ENCODE results near the gene CHTOP.
"Not testable (repeated sequence)": the region's sequence is repeated elsewhere in the genome, so short reads cannot be mapped to it uniquely, and the experiment has no call there.

CHTOP gene

DNA sequence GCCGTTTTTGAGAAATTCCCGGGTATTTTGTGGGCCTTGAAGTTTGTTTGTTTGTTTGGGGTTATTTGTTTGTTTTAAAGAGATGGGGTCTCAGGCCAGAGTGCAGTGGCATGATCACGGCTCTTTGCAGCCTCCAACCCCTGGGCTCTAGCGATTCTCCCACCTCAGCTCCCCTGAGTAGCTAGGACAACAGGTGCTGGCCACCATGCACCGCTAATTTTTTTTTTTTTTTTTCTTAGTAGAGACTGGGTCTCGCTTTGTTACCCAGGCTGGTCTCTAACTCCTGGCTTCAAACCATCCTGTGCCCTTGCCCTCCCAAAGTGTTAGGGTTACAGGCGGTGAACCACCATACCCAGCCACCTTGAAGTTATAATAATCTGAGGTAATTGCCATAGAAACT lies 2.0 kb downstream of the CHTOP start:
- Histone ChIP-seq H3K27ac (ENCODE audit: low read depth, low read length) (no peak overlapping the region), H3K4me3 (ENCODE audit: low read depth, low read length) (no peak overlapping the region), H3K4me1 (ENCODE audit: control insufficient read depth, insufficient read depth, low read length) (peaks cover 5% of the 10 kb centered on the region; the same call in 1 of the 2 replicates), H3K9ac (ENCODE audit: low read depth, low read length) (no peak overlapping the region), H3K36me3 (ENCODE audit: control insufficient read depth, insufficient read depth, low read length) (peaks cover 56% of the 10 kb centered on the region), H3K9me3 (ENCODE audit: control insufficient read depth, insufficient read depth, low read length) (no peaks in the 10 kb centered on the region), H3K27me3 (ENCODE audit: control insufficient read depth, insufficient read depth, low read length) (no peaks in the 10 kb centered on the region)

DNA sequence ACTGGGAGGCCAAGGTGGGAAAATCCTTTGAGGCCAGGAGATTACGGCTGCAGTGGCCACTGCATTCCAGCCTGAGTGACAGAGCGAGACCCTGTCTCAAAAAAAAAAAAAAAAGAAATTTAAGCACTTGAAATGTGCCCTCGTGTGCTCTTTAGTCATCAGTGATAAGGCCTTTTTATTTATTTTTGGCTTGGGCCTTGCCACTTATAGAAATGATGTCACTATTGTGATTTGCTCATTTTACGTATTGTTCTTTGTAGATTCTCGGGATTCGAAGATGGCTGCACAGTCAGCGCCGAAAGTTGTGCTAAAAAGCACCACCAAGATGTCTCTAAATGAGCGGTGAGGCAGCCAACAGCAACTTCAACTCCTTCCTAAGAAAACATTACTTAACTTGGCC lies 2.4 kb downstream of the CHTOP start:
- Histone ChIP-seq H3K27ac (ENCODE audit: low read depth, low read length) (no peak overlapping the region), H3K4me3 (ENCODE audit: low read depth, low read length) (no peak overlapping the region), H3K27me3 (ENCODE audit: control insufficient read depth, insufficient read depth, low read length) (no peaks in the 10 kb centered on the region), H3K9me3 (ENCODE audit: control insufficient read depth, insufficient read depth, low read length) (no peaks in the 10 kb centered on the region), H3K4me1 (ENCODE audit: control insufficient read depth, insufficient read depth, low read length) (peaks cover 5% of the 10 kb centered on the region; the same call in 1 of the 2 replicates), H3K9ac (ENCODE audit: low read depth, low read length) (no peak overlapping the region), H3K36me3 (ENCODE audit: control insufficient read depth, insufficient read depth, low read length) (peaks cover 61% of the 10 kb centered on the region)

DNA sequence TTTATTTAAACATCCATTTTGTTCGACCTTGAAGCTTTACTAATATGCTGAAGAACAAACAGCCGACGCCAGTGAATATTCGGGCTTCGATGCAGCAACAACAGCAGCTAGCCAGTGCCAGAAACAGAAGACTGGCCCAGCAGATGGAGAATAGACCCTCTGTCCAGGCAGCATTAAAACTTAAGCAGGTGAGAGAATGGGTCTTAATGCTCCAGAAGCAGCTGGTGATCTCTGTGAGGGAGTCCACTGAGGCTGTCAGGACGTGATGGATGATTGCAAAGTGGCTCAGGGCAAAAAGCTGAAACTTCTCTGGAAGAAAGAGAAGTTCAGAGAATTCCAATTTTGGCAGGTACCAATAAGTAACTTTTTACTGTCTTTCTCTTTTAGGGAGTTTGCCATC lies 4.4 kb downstream of the CHTOP start:
- Histone ChIP-seq H3K9me3 (ENCODE audit: control insufficient read depth, insufficient read depth, low read length) (no peaks in the 10 kb centered on the region), H3K4me3 (ENCODE audit: low read depth, low read length) (no peak overlapping the region), H3K9ac (ENCODE audit: low read depth, low read length) (no peak overlapping the region), H3K4me1 (ENCODE audit: control insufficient read depth, insufficient read depth, low read length) (peaks cover 4% of the 10 kb centered on the region; the same call in 1 of the 2 replicates), H3K27me3 (ENCODE audit: control insufficient read depth, insufficient read depth, low read length) (no peaks in the 10 kb centered on the region), H3K36me3 (ENCODE audit: control insufficient read depth, insufficient read depth, low read length) (peaks cover 80% of the 10 kb centered on the region), H3K27ac (ENCODE audit: low read depth, low read length) (no peak overlapping the region)

DNA sequence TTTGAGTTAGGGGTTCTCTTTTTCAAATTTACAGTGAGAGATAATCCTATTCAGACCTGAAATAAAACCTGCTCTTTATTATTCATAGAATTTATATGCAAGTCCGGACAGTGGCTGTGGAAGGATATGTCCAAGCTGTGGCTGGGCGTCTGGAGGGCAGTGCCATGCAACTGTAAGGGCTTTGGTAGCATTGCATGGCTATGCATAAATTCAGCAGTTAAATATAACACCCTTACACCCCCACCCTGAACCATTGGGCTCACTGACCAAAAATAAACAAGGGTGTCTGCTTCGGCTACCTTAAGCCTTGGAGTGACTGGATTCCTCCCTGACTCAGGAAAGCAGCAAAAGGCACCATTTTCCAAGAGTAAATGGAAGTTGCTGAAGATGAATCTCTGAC lies 5.4 kb downstream of the CHTOP start:
- Histone ChIP-seq H3K27me3 (ENCODE audit: control insufficient read depth, insufficient read depth, low read length) (no peaks in the 10 kb centered on the region), H3K4me1 (ENCODE audit: control insufficient read depth, insufficient read depth, low read length) (no peaks in the 10 kb centered on the region), H3K27ac (ENCODE audit: low read depth, low read length) (no peak overlapping the region)

DNA sequence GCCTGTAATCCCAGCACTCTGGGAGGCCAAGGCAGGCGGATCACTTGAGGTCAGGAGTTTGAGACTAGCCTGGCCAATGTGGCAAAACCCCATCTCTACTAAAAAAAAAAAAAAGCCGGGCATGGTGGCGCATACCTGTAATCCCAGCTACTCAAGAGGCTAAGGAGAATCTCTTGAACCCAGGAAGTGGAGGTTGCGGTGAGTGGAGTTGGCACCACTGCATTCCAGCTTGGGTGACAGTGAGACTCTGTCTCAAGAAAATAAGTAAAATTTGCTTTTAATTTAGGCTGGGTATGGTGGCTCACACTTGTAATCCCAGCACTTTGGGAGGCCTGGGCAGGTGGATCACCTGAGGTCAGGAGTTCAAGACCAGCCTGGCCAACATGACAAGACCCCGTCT lies 6.3 kb downstream of the CHTOP start:
- not testable (repeated sequence) for H3K27ac ChIP-seq (ENCODE audit: low read depth, low read length); H3K4me3 ChIP-seq (ENCODE audit: low read depth, low read length); H3K9ac ChIP-seq (ENCODE audit: low read depth, low read length); H3K27me3 ChIP-seq (ENCODE audit: control insufficient read depth, insufficient read depth, low read length); H3K9me3 ChIP-seq (ENCODE audit: control insufficient read depth, insufficient read depth, low read length); H3K4me1 ChIP-seq (ENCODE audit: control insufficient read depth, insufficient read depth, low read length)
- H3K36me3 ChIP-seq (ENCODE audit: control insufficient read depth, insufficient read depth, low read length), result peaks cover 100% of the 10 kb centered on the region

More for the DNA sequence above, 5.4 kb downstream of the CHTOP start:
- no peak overlapping the region for H3K4me3 ChIP-seq (ENCODE audit: low read depth, low read length)
- H3K9ac ChIP-seq (ENCODE audit: low read depth, low read length), result no peak overlapping the region
- peaks cover 90% of the 10 kb centered on the region for H3K36me3 ChIP-seq (ENCODE audit: control insufficient read depth, insufficient read depth, low read length)
- H3K9me3 ChIP-seq (ENCODE audit: control insufficient read depth, insufficient read depth, low read length), result no peaks in the 10 kb centered on the region

DNA sequence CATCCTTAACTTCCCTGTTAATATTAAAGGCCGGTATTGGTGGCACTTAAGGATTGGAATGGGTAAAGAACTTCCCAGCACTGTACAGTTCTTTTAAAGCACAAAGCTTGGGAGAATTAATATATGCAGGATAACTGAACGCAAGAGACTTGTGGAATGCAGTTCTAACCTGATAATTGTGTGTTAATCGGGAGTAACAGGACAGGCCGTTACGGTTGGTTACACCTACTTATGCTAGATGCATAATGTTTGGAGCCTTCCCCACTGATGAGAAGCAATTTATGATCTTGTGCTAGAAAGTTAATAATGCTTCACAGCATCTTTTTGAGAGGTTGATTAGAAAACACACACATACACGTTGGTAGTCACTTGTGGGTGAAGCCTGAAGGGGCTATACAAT lies 7.0 kb downstream of the CHTOP start:
- H3K9me3 ChIP-seq (ENCODE audit: control insufficient read depth, insufficient read depth, low read length), result no peaks in the 10 kb centered on the region
- H3K4me3 ChIP-seq (ENCODE audit: low read depth, low read length), result no peak overlapping the region
- H3K4me1 ChIP-seq (ENCODE audit: control insufficient read depth, insufficient read depth, low read length), result no peaks in the 10 kb centered on the region
- H3K36me3 ChIP-seq (ENCODE audit: control insufficient read depth, insufficient read depth, low read length), result peaks cover 100% of the 10 kb centered on the region
- no peak overlapping the region for H3K9ac ChIP-seq (ENCODE audit: low read depth, low read length)
- no peak overlapping the region for H3K27ac ChIP-seq (ENCODE audit: low read depth, low read length)
- no peaks in the 10 kb centered on the region for H3K27me3 ChIP-seq (ENCODE audit: control insufficient read depth, insufficient read depth, low read length)

DNA sequence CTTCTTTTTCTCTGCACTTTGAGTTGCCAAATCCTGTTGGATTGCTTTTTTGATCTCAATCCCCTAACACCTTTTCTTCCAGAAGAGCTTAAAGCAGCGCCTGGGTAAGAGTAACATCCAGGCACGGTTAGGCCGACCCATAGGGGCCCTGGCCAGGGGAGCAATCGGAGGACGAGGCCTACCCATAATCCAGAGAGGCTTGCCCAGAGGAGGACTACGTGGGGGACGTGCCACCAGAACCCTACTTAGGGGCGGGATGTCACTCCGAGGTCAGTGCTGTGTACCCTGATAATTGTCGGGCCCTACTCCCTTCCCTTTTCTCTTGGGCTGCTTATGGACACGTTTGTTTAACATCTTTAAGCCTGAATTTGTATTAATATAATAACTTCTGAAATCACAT lies 8.3 kb downstream of the CHTOP start:
- Histone ChIP-seq H3K4me1 (ENCODE audit: control insufficient read depth, insufficient read depth, low read length) (no peaks in the 10 kb centered on the region), H3K27me3 (ENCODE audit: control insufficient read depth, insufficient read depth, low read length) (no peaks in the 10 kb centered on the region), H3K9ac (ENCODE audit: low read depth, low read length) (no peak overlapping the region), H3K36me3 (ENCODE audit: control insufficient read depth, insufficient read depth, low read length) (peaks cover 96% of the 10 kb centered on the region), H3K9me3 (ENCODE audit: control insufficient read depth, insufficient read depth, low read length) (no peaks in the 10 kb centered on the region), H3K27ac (ENCODE audit: low read depth, low read length) (no peak overlapping the region), H3K4me3 (ENCODE audit: low read depth, low read length) (no peak overlapping the region)

DNA sequence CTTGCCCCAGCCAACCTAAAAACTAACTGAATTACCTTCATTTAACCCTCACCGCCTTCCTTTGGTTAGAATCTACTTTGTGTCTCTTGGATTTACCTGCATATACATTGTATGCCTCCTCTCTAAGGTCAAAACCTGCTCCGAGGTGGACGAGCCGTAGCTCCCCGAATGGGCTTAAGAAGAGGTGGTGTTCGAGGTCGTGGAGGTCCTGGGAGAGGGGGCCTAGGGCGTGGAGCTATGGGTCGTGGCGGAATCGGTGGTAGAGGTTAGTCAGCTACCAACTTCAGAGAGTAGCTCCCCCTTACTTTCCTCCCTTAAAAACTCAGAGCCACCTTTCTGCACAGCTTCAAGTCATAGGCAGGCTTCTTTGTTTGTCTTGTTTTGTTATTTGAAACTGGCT lies 9.2 kb downstream of the CHTOP start:
- Histone ChIP-seq H3K27ac (ENCODE audit: low read depth, low read length) (no peak overlapping the region), H3K4me1 (ENCODE audit: control insufficient read depth, insufficient read depth, low read length) (no peaks in the 10 kb centered on the region), H3K27me3 (ENCODE audit: control insufficient read depth, insufficient read depth, low read length) (no peaks in the 10 kb centered on the region), H3K9me3 (ENCODE audit: control insufficient read depth, insufficient read depth, low read length) (no peaks in the 10 kb centered on the region), H3K4me3 (ENCODE audit: low read depth, low read length) (no peak overlapping the region), H3K36me3 (ENCODE audit: control insufficient read depth, insufficient read depth, low read length) (peaks cover 86% of the 10 kb centered on the region), H3K9ac (ENCODE audit: low read depth, low read length) (no peak overlapping the region)

DNA sequence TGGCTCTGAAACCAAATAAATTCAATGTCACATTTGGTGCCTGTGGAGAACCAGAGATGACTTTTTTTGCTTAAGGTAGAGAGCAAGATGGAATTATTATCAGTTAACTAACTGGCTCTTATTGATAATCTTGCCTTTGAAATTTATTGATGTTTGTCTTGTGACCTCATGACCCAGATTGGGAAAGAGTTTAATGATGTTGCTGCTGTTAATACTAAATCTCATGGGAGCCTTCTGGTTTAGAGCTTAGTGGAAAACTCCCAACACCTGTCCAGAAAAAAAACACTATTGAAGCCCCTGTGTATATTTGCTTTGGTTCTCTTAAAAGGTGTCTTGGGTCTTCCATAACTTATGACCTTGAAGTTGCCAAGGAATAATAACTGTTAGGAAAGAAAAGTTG lies 9.9 kb downstream of the CHTOP start:
- H3K27ac ChIP-seq (ENCODE audit: low read depth, low read length), result no peak overlapping the region
- H3K36me3 ChIP-seq (ENCODE audit: control insufficient read depth, insufficient read depth, low read length), result peaks cover 79% of the 10 kb centered on the region
- H3K4me1 ChIP-seq (ENCODE audit: control insufficient read depth, insufficient read depth, low read length), result no peaks in the 10 kb centered on the region
- no peak overlapping the region for H3K9ac ChIP-seq (ENCODE audit: low read depth, low read length)
- no peak overlapping the region for H3K4me3 ChIP-seq (ENCODE audit: low read depth, low read length)
- H3K9me3 ChIP-seq (ENCODE audit: control insufficient read depth, insufficient read depth, low read length), result no peaks in the 10 kb centered on the region
- no peaks in the 10 kb centered on the region for H3K27me3 ChIP-seq (ENCODE audit: control insufficient read depth, insufficient read depth, low read length)

DNA sequence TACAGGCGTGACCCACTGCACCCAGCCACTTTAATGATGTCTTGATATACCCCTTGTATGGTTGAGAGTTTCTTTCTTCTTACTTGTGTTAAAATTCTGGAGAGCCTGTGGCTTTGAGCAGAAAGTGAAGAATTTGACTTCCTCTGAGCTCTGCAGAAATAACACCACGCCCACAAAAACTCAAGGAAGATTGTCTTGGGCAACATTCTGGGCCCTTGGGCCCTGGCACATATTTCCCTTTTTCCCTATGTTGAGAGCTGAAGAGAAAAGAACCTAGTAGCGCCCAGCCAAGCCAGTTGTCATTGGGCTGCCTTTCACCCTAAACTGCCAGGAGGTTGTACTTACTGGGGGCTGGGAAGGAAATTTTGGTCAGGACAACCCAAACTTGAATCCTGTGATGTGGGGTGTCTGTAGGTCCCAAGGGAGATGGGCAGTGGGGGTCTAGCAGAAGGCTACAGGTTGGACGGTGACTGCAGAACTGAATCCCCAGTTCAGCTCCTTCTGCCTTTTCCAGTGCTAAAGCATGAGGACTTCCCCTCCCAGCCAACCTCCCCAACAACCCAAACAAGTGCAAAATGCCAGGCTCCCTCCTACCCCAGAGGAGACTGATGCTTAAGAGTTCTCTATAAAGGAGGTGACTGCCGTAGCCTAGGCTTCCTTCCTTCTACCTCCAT lies 12.9 kb downstream of the CHTOP start:
- Histone ChIP-seq H3K9me3 (ENCODE audit: control insufficient read depth, insufficient read depth, low read length) (no peaks in the 10 kb centered on the region), H3K4me3 (ENCODE audit: low read depth, low read length) (no peak overlapping the region), H3K4me1 (ENCODE audit: control insufficient read depth, insufficient read depth, low read length) (no peaks in the 10 kb centered on the region), H3K9ac (ENCODE audit: low read depth, low read length) (no peak overlapping the region), H3K27ac (ENCODE audit: low read depth, low read length) (no peak overlapping the region), H3K36me3 (ENCODE audit: control insufficient read depth, insufficient read depth, low read length) (peaks cover 49% of the 10 kb centered on the region), H3K27me3 (ENCODE audit: control insufficient read depth, insufficient read depth, low read length) (no peaks in the 10 kb centered on the region)

DNA sequence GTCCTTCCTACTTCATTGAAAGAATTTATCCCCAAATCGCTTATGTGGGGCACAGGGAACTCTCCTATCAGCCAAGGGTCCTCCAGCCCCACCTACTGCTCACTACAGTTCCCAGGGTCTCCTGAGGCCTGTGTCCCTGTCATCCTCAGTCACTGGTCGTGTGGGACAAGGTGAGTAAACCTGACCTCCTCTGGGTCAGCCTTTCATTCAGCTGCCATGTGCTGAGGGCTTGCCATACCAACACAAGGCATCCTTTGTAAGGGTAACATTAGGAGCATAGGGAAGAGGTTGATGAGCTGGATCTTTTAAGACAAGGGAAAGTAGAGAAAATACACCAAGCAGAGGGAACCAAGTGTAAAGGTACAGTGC lies 13.5 kb downstream of the CHTOP start:
- H3K4me1 ChIP-seq (ENCODE audit: control insufficient read depth, insufficient read depth, low read length), result no peaks in the 10 kb centered on the region
- peaks cover 44% of the 10 kb centered on the region for H3K36me3 ChIP-seq (ENCODE audit: control insufficient read depth, insufficient read depth, low read length)
- H3K9me3 ChIP-seq (ENCODE audit: control insufficient read depth, insufficient read depth, low read length), result no peaks in the 10 kb centered on the region
- no peak overlapping the region for H3K27ac ChIP-seq (ENCODE audit: low read depth, low read length)
- no peak overlapping the region for H3K9ac ChIP-seq (ENCODE audit: low read depth, low read length)
- no peak overlapping the region for H3K4me3 ChIP-seq (ENCODE audit: low read depth, low read length)
- no peaks in the 10 kb centered on the region for H3K27me3 ChIP-seq (ENCODE audit: control insufficient read depth, insufficient read depth, low read length)

Data from HUES48 (cell line).